DND-41 (cell line): ENCODE measurements around the gene NDNF.

Source experiments
- ATAC-seq: fragments of 200-7000 bp; cut with Tn5 transposase; 3 replicates; pipeline ENCODE4 v1.9.1; 2021; ENCODE audit warnings: low read depth; ENCODE audit not compliant: insufficient read depth
- DNase-seq: peaks from one replicate; pipeline ENCODE4 v3.0.0-alpha.2; 2020
- H2AFZ ChIP-seq: 2 replicates; pipeline ENCODE4 v1.6.0; 2012; ENCODE audit warnings: low read depth, low read length
- H3K27ac ChIP-seq: 2 replicates; pipeline ENCODE4 v1.5.1; 2012; ENCODE audit warnings: low read length, inconsistent platforms
- H3K27me3 ChIP-seq: fragments of 200-600 bp; sonication (generic); 2 replicates; pipeline ENCODE4 v1.6.0; 2012; ENCODE audit warnings: low read length, mild to moderate bottlenecking, inconsistent platforms; ENCODE audit not compliant: insufficient read depth, poor library complexity
- H3K36me3 ChIP-seq: 2 replicates; pipeline ENCODE4 v1.5.1; 2012; ENCODE audit warnings: low read length, inconsistent platforms; ENCODE audit not compliant: insufficient read depth
- H3K4me1 ChIP-seq: 2 replicates; pipeline ENCODE4 v1.5.1; 2012; ENCODE audit warnings: mild to moderate bottlenecking, low read length; ENCODE audit not compliant: insufficient read depth
- H3K4me2 ChIP-seq: 2 replicates; pipeline ENCODE4 v1.6.0; 2012; ENCODE audit warnings: mild to moderate bottlenecking, moderate library complexity, low read length, inconsistent platforms; ENCODE audit not compliant: insufficient read depth
- H3K4me3 ChIP-seq, 2 experiments: fragments of 200-600 bp in 1 of 2; shearing (Covaris generic) in 1 of 2; 2 replicates each; pipeline ENCODE4 v1.5.1; 2012 to 2016; ENCODE audit warnings: inconsistent platforms in 2 of 2, low read length in 2 of 2, mild to moderate bottlenecking in 2 of 2, low read depth in 1 of 2, moderate library complexity in 1 of 2
- H3K79me2 ChIP-seq: 2 replicates; pipeline ENCODE4 v1.6.0; 2012; ENCODE audit warnings: low read length, inconsistent platforms; ENCODE audit not compliant: insufficient read depth
- H3K9ac ChIP-seq: 2 replicates; pipeline ENCODE4 v1.6.0; 2012; ENCODE audit warnings: low read depth, mild to moderate bottlenecking, inconsistent platforms, low read length, moderate library complexity
- H3K9me3 ChIP-seq: 2 replicates; pipeline ENCODE4 v1.5.1; 2012; ENCODE audit warnings: low read length, moderate library complexity, mild to moderate bottlenecking, inconsistent platforms; ENCODE audit not compliant: insufficient read depth, severe bottlenecking
- H4K20me1 ChIP-seq: 2 replicates; pipeline ENCODE4 v1.6.0; 2012; ENCODE audit warnings: low read length; ENCODE audit not compliant: insufficient read depth
- CTCF ChIP-seq: IDR thresholded peaks from 2 replicates; pipeline ENCODE4 v1.5.1; 2012; ENCODE audit warnings: borderline replicate concordance, low read length, moderate library complexity, mild to moderate bottlenecking; ENCODE audit not compliant: poor library complexity, severe bottlenecking; ENCODE audit errors: extremely low read depth
- EZH2 ChIP-seq: IDR thresholded peaks from 3 replicates; pipeline ENCODE4 v1.6.1; 2012; ENCODE audit warnings: borderline replicate concordance, low read depth, mild to moderate bottlenecking, moderate library complexity, low read length, inconsistent platforms; ENCODE audit not compliant: severe bottlenecking

Gene NDNF

GRCh38 chr4:121073672-121074381 lies 1.5 kb upstream of the NDNF start:
- ATAC-seq (no peak; the same call in 2 of the 3 replicates), DNase-seq (no peak)
- no peaks in the 10 kb centered on the region for H3K9me3 ChIP-seq
- H3K27me3 ChIP-seq, result no peaks in the 10 kb centered on the region
- no peak overlapping the region for H3K4me3 ChIP-seq
- H2AFZ ChIP-seq, result no peak overlapping the region
- H3K9ac ChIP-seq, result no peak overlapping the region
- H3K79me2 ChIP-seq, result no peaks in the 10 kb centered on the region
- no peaks in the 10 kb centered on the region for H3K4me1 ChIP-seq
- no peak overlapping the region for H3K4me2 ChIP-seq
- TF ChIP-seq CTCF (no peak), EZH2 (no peak)
- no peaks in the 10 kb centered on the region for H4K20me1 ChIP-seq
- H3K36me3 ChIP-seq, result no peaks in the 10 kb centered on the region
- H3K27ac ChIP-seq, result no peak overlapping the region

- no peaks in the 10 kb centered on the region for H3K79me2 ChIP-seq
- no peaks in the 10 kb centered on the region for H3K4me1 ChIP-seq
- no peaks in the 10 kb centered on the region for H3K27me3 ChIP-seq
- H2AFZ ChIP-seq, result no peak overlapping the region
- H3K4me2 ChIP-seq, result no peak overlapping the region
- no peaks in the 10 kb centered on the region for H4K20me1 ChIP-seq
- no peak for DNase-seq
- H3K4me3 ChIP-seq, result no peak overlapping the region
- H3K9me3 ChIP-seq, result no peaks in the 10 kb centered on the region
- H3K27ac ChIP-seq, result no peak overlapping the region
- no peaks in the 10 kb centered on the region for H3K36me3 ChIP-seq
- no peak for ATAC-seq
- no peak for TF ChIP-seq CTCF
- no peak for TF ChIP-seq EZH2
- no peak overlapping the region for H3K9ac ChIP-seq
Measured at GRCh38 chr4:121073004-121073435, 685 bp upstream of the NDNF start.

GRCh38 chr4:121071640-121072223 lies 603 bp downstream of the NDNF start:
- TF ChIP-seq CTCF, result no peak
- TF ChIP-seq EZH2, result no peak
- H4K20me1 ChIP-seq, result no peaks in the 10 kb centered on the region
- H3K79me2 ChIP-seq, result no peaks in the 10 kb centered on the region
- H3K36me3 ChIP-seq, result no peaks in the 10 kb centered on the region
- no peak for ATAC-seq
- no peak for DNase-seq
- no peak overlapping the region for H3K27ac ChIP-seq
- H3K9ac ChIP-seq, result no peak overlapping the region
- H3K27me3 ChIP-seq, result no peaks in the 10 kb centered on the region
- H3K9me3 ChIP-seq, result no peaks in the 10 kb centered on the region
- no peak overlapping the region for H3K4me2 ChIP-seq
- no peak overlapping the region for H2AFZ ChIP-seq
- H3K4me1 ChIP-seq, result no peaks in the 10 kb centered on the region
- H3K4me3 ChIP-seq, result no peak overlapping the region
